ENCODE data around the gene WDFY2.

GRCh38 chr13:51746802-51747201 lies 162.5 kb downstream of the WDFY2 start:
- no peak for TF ChIP-seq ATF3 (CRISPR knock-in tag; IDR thresholded peaks at IDR 0.05)
- TF ChIP-seq CEBPB (IDR thresholded peaks at IDR 0.05; ENCODE audit: borderline replicate concordance, low read depth, low read length), result no peak
- TF ChIP-seq CTCF (CRISPR knock-in tag; IDR thresholded peaks at IDR 0.05), result no peak
- TF ChIP-seq TFE3 (CRISPR knock-in tag; IDR thresholded peaks at IDR 0.05), result no peak
- no peak for TF ChIP-seq HCFC1 (IDR thresholded peaks at IDR 0.05; ENCODE audit: low read depth, low read length)
- TF ChIP-seq ZNF350 (CRISPR knock-in tag; IDR thresholded peaks at IDR 0.05; ENCODE audit: borderline replicate concordance, low read depth), result no peak
- TF ChIP-seq CREB1 (IDR thresholded peaks at IDR 0.05), result no peak
- no peak for TF ChIP-seq CREB1 (CRISPR knock-in tag; IDR thresholded peaks at IDR 0.05)

Measured in HepG2 (cell line).